Smooth muscle cell (in vitro differentiated cells): ENCODE results near the gene FLOT1. TPM values are rescaled to one million over a fixed set of nuclear protein-coding genes. Genes with fewer than 3 reads are reported as not detected.
A peak's percentile ranks its signal among the peaks of the same experiment; 100 is the strongest.
"Not testable (repeated sequence)": the region's sequence is repeated elsewhere in the genome, so short reads cannot be mapped to it uniquely, and the experiment has no call there.

Source experiments
- DNase-seq: peaks from one replicate; lab custom pipeline; 2025; ENCODE audit not compliant: unreplicated experiment; lab: John Stamatoyannopoulos, UW
- H2AFZ ChIP-seq: fragments of 200-600 bp; sonication (generic); 2 replicates; pipeline ENCODE4 v1.6.0; 2016; ENCODE audit warnings: antibody characterized with exemption, low read depth, mild to moderate bottlenecking
- H3F3A ChIP-seq: fragments of 200-600 bp; sonication (generic); 2 replicates; pipeline ENCODE4 v1.6.0; 2017; ENCODE audit warnings: antibody characterized with exemption, low read depth
- H3K27ac ChIP-seq: fragments of 200-600 bp; sonication (generic); 2 replicates; pipeline ENCODE4 v1.5.1; 2016; ENCODE audit warnings: low read depth, mild to moderate bottlenecking
- H3K27me3 ChIP-seq: fragments of 200-600 bp; sonication (generic); 2 replicates; pipeline ENCODE4 v1.6.1; 2016; ENCODE audit warnings: low read depth, mild to moderate bottlenecking
- H3K36me3 ChIP-seq: fragments of 200-600 bp; sonication (generic); 2 replicates; pipeline ENCODE4 v1.5.1; 2016; ENCODE audit warnings: low read depth
- H3K4me1 ChIP-seq: fragments of 200-600 bp; sonication (generic); 2 replicates; pipeline ENCODE4 v1.5.1; 2016; ENCODE audit warnings: low read depth
- H3K4me2 ChIP-seq: fragments of 200-600 bp; sonication (generic); 2 replicates; pipeline ENCODE4 v1.6.0; 2016; ENCODE audit warnings: mild to moderate bottlenecking
- H3K4me3 ChIP-seq: fragments of 200-600 bp; sonication (generic); 2 replicates; pipeline ENCODE4 v1.5.1; 2016; ENCODE audit warnings: mild to moderate bottlenecking
- H3K79me2 ChIP-seq: fragments of 200-600 bp; sonication (generic); 2 replicates; pipeline ENCODE4 v1.6.0; 2016; ENCODE audit warnings: low read depth, mild to moderate bottlenecking
- H3K9ac ChIP-seq: fragments of 200-600 bp; sonication (generic); 2 replicates; pipeline ENCODE4 v1.6.0; 2016; ENCODE audit warnings: low read depth
- H3K9me3 ChIP-seq: fragments of 200-600 bp; sonication (generic); replicated peaks from 2 replicates; pipeline ENCODE4 v1.5.1; 2016; ENCODE audit warnings: low read depth
- H4K20me1 ChIP-seq: fragments of 200-600 bp; sonication (generic); 2 replicates; pipeline ENCODE4 v1.6.0; 2016; ENCODE audit warnings: low read depth
- CTCF ChIP-seq: fragments of 200-600 bp; sonication (generic); IDR thresholded peaks from 2 replicates; pipeline ENCODE4 v1.5.1; 2017; ENCODE audit warnings: borderline replicate concordance, mild to moderate bottlenecking, antibody characterized with exemption; ENCODE audit not compliant: insufficient read depth, poor library complexity, severe bottlenecking
- WGBS: methylation state at CpG from one replicate; pipeline ENCODE4 v1.1.7; 2016; ENCODE audit warnings: low lambda C conversion rate; 5-methylcytosine and 5-hydroxymethylcytosine counted together
- polyA plus RNA-seq: library from polyadenylated mRNA; unstranded; fragments of >200 nt; fragmentation: Nextera tagmentation; extraction: Ambion mirVana; gene quantifications from 2 replicates; pipeline ENCODE4 v1.2.1, GENCODE V29; 2016
- total RNA-seq: library from RNA; depleted of rRNA; stranded (reverse); fragments of >200 nt; gene quantifications from 2 replicates; pipeline ENCODE4 v1.2.3, GENCODE V29; 2014

Gene FLOT1
- total and polyA plus RNA-seq, 2 experiments from 2014 or later = 87.6 to 117 TPM

- no peaks in the 10 kb centered on the region for H3K27me3 ChIP-seq
- no peaks in the 10 kb centered on the region for H4K20me1 ChIP-seq
- peak overlapping the region; percentile 97 for H3K9ac ChIP-seq
- H2AFZ ChIP-seq = no peak overlapping the region
- no peak for TF ChIP-seq CTCF
- peaks cover 54% of the 10 kb centered on the region for H3K4me1 ChIP-seq
- H3K36me3 ChIP-seq = no peaks in the 10 kb centered on the region
- DNase-seq = no peak
- H3K4me2 ChIP-seq = peak overlapping the region; percentile 49
- peaks cover 16% of the 10 kb centered on the region for H3F3A ChIP-seq
- WGBS = 93% methylated on average over 1 of the region's 1 CpG
- H3K79me2 ChIP-seq = no peaks in the 10 kb centered on the region
- peak overlapping the region; percentile 100 for H3K27ac ChIP-seq
- H3K9me3 ChIP-seq = no peaks in the 10 kb centered on the region
- no peak overlapping the region for H3K4me3 ChIP-seq
These were observed 25.4 kb upstream of the FLOT1 start for GRCh38 chr6:30767944-30768301.

GRCh38 chr6:30767158-30767943, 24.9 kb upstream of the FLOT1 start:
- Histone ChIP-seq H4K20me1 (no peaks in the 10 kb centered on the region), H3K4me1 (peaks cover 54% of the 10 kb centered on the region), H3K9me3 (no peaks in the 10 kb centered on the region), H3F3A (peaks cover 16% of the 10 kb centered on the region), H3K4me3 (no peak overlapping the region), H3K9ac (peak overlapping the region; percentile 97), H3K27me3 (no peaks in the 10 kb centered on the region), H3K79me2 (no peaks in the 10 kb centered on the region), H2AFZ (no peak overlapping the region), H3K27ac (peak overlapping the region; percentile 100), H3K4me2 (no peak overlapping the region), H3K36me3 (no peaks in the 10 kb centered on the region)
- TF ChIP-seq CTCF = no peak
- DNase-seq = no peak
- WGBS = 30% methylated on average over 9 of the region's 9 CpGs

GRCh38 chr6:30766461-30767157, 24.1 kb upstream of the FLOT1 start:
- no peak for DNase-seq
- Histone ChIP-seq H3K27me3 (no peaks in the 10 kb centered on the region), H3K27ac (peak overlapping the region; percentile 100), H4K20me1 (no peaks in the 10 kb centered on the region), H2AFZ (peak overlapping the region; percentile 9), H3K36me3 (no peaks in the 10 kb centered on the region), H3F3A (peaks cover 16% of the 10 kb centered on the region), H3K4me3 (no peak overlapping the region), H3K4me1 (peaks cover 54% of the 10 kb centered on the region), H3K9me3 (no peaks in the 10 kb centered on the region), H3K4me2 (no peak overlapping the region), H3K79me2 (no peaks in the 10 kb centered on the region), H3K9ac (peak overlapping the region; percentile 54)
- TF ChIP-seq CTCF = no peak
- 82% methylated on average over 6 of the region's 6 CpGs for WGBS

GRCh38 chr6:30765495-30765894, 23.0 kb upstream of the FLOT1 start:
- H3K79me2 ChIP-seq, DNase-seq, H2AFZ ChIP-seq, H3K36me3 ChIP-seq, H4K20me1 ChIP-seq, H3K9me3 ChIP-seq, H3K27me3 ChIP-seq, H3K4me3 ChIP-seq, H3K4me2 ChIP-seq: not testable (repeated sequence)
- Histone ChIP-seq H3F3A (peaks cover 16% of the 10 kb centered on the region), H3K4me1 (peaks cover 52% of the 10 kb centered on the region), H3K27ac (peak overlapping the region; percentile 100), H3K9ac (peak overlapping the region; percentile 74)
- WGBS = 19% methylated on average over 1 of the region's 1 CpG

GRCh38 chr6:30764490-30765043, 22.1 kb upstream of the FLOT1 start:
- not testable (repeated sequence) for DNase-seq, H3K4me3 ChIP-seq, H3K9me3 ChIP-seq, H4K20me1 ChIP-seq, H3K36me3 ChIP-seq, H3K27me3 ChIP-seq, H3K79me2 ChIP-seq, H2AFZ ChIP-seq
- WGBS = 23% methylated on average over 13 of the region's 13 CpGs
- Histone ChIP-seq H3K27ac (peak overlapping the region; percentile 100), H3F3A (peaks cover 22% of the 10 kb centered on the region), H3K9ac (peak overlapping the region; percentile 74), H3K4me2 (peak overlapping the region; percentile 68), H3K4me1 (peaks cover 42% of the 10 kb centered on the region)
